Measurements from ENCODE around the gene NTRK3.

Gene NTRK3

DNA sequence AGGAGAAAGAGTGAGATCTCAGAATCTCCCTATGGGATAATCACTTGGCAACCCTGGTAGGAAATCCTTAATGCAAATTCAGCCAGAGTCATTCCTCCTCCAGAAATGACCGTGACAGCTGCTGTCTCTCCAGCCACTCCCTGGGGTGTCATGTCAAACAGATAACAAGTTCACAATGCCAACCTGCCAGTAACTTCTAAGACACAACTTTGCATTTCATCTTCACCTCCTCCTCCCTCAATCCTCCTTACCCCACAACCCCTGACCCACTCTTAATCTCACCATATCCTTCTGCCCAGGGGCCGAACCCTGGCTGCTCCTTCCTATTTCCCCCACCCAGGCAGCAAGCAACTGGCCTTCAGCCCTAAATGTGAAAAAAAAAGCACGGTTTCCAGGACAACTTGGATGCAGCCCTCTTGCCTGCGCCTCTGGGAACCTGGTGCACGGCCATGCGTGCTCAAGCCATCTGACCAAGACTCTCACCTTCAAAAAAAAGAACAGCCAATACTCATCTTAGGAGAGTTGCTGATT, 166.0 kb downstream of the NTRK3 start:
- no peaks in the 10 kb centered on the region for H3K9me3 ChIP-seq (ENCODE audit: control insufficient read depth, insufficient read depth, low read length)
- H3K4me3 ChIP-seq (ENCODE audit: low read length) = no peak overlapping the region
- H3K9me2 ChIP-seq (replicated peaks; ENCODE audit: control insufficient read depth, low read length) = no peaks in the 10 kb centered on the region
- H3K27ac ChIP-seq (ENCODE audit: low read depth, low read length) = no peak overlapping the region
- H3F3A ChIP-seq (ENCODE audit: control insufficient read depth, insufficient read depth) = no peaks in the 10 kb centered on the region
- no peaks in the 10 kb centered on the region for H4K20me1 ChIP-seq (ENCODE audit: control insufficient read depth, insufficient read depth, low read depth, low read length)
- no peaks in the 10 kb centered on the region for H3K4me1 ChIP-seq (ENCODE audit: control insufficient read depth, low read length)
- TF ChIP-seq EZH2phosphoT487 (IDR thresholded peaks at IDR 0.05; ENCODE audit: borderline replicate concordance, low read length) = no peak
- TF ChIP-seq, protein P1, sequence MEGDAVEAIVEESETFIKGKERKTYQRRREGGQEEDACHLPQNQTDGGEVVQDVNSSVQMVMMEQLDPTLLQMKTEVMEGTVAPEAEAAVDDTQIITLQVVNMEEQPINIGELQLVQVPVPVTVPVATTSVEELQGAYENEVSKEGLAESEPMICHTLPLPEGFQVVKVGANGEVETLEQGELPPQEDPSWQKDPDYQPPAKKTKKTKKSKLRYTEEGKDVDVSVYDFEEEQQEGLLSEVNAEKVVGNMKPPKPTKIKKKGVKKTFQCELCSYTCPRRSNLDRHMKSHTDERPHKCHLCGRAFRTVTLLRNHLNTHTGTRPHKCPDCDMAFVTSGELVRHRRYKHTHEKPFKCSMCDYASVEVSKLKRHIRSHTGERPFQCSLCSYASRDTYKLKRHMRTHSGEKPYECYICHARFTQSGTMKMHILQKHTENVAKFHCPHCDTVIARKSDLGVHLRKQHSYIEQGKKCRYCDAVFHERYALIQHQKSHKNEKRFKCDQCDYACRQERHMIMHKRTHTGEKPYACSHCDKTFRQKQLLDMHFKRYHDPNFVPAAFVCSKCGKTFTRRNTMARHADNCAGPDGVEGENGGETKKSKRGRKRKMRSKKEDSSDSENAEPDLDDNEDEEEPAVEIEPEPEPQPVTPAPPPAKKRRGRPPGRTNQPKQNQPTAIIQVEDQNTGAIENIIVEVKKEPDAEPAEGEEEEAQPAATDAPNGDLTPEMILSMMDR (IDR thresholded peaks at IDR 0.05; ENCODE audit: low read depth, low read length, poor library complexity, severe bottlenecking) = no peak
- no peaks in the 10 kb centered on the region for H3K79me2 ChIP-seq (ENCODE audit: control insufficient read depth, low read length)
- no peak overlapping the region for H3K4me2 ChIP-seq (ENCODE audit: low read length)
- H3K36me3 ChIP-seq (ENCODE audit: control insufficient read depth, low read length) = no peaks in the 10 kb centered on the region
- H3K27me3 ChIP-seq (ENCODE audit: control insufficient read depth, low read length) = no peaks in the 10 kb centered on the region

DNA sequence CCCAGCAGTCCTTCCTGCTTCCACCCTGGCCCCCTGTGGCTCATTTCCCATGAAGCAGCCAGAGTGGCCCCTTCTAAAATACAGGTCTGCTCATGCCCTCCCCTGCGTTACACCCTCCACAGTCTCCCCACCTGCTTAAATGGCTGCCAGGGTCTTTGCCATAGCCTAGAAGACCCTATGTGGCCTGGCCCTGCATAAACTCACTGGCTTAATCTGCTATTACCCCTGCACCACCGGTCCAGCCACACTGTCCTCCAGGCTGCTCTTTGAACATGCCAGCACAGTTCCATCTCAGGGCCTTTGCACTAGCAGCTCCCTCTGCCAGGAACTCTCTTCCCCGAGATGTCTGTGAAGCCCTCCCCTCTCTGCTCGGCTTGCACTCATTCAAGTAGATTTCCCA, 166.8 kb downstream of the NTRK3 start:
- no peaks in the 10 kb centered on the region for H3K9me3 ChIP-seq (ENCODE audit: control insufficient read depth, insufficient read depth, low read length)
- H4K20me1 ChIP-seq (ENCODE audit: control insufficient read depth, insufficient read depth, low read depth, low read length) = no peaks in the 10 kb centered on the region
- H3F3A ChIP-seq (ENCODE audit: control insufficient read depth, insufficient read depth) = no peaks in the 10 kb centered on the region
- H3K27me3 ChIP-seq (ENCODE audit: control insufficient read depth, low read length) = no peaks in the 10 kb centered on the region
- no peak overlapping the region for H3K4me2 ChIP-seq (ENCODE audit: low read length)
- no peak overlapping the region for H3K4me3 ChIP-seq (ENCODE audit: low read length)
- H3K36me3 ChIP-seq (ENCODE audit: control insufficient read depth, low read length) = no peaks in the 10 kb centered on the region
- no peaks in the 10 kb centered on the region for H3K4me1 ChIP-seq (ENCODE audit: control insufficient read depth, low read length)
- no peak overlapping the region for H3K27ac ChIP-seq (ENCODE audit: low read depth, low read length)
- H3K9me2 ChIP-seq (replicated peaks; ENCODE audit: control insufficient read depth, low read length) = no peaks in the 10 kb centered on the region
- H3K79me2 ChIP-seq (ENCODE audit: control insufficient read depth, low read length) = no peaks in the 10 kb centered on the region
- no peak for TF ChIP-seq EZH2phosphoT487 (IDR thresholded peaks at IDR 0.05; ENCODE audit: borderline replicate concordance, low read length)
- TF ChIP-seq, protein P1 (IDR thresholded peaks at IDR 0.05; ENCODE audit: low read depth, low read length, poor library complexity, severe bottlenecking) = no peak

DNA sequence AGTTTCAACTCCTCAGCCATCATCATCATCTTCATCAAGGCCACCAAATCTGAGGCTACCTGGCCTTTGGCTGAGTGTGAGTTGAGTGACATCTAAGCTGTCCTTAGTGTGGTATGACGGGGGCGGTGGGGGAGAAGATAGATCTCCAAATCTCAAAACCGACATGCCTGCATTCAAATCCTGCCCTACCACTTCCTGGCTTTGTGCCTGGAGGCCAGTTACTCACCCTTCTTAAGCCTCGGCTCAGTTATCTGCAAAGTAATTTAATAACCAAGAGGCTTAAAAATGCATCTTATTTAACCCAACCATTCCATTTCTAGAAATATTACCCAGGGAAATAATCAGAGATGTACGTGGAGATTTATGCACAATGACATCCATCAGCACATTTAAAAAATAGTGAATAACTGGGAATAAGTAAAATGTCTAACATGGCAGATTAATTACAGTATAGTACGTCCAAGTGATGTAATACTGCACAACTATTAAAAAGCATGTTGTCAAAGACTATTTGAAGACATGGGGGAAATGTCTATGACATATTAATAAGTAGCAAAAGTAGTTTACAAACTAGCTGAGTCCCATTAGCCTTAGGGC, 167.4 kb downstream of the NTRK3 start:
- no peaks in the 10 kb centered on the region for H3K4me1 ChIP-seq (ENCODE audit: control insufficient read depth, low read length)
- H3K36me3 ChIP-seq (ENCODE audit: control insufficient read depth, low read length) = no peaks in the 10 kb centered on the region
- no peaks in the 10 kb centered on the region for H3K9me2 ChIP-seq (replicated peaks; ENCODE audit: control insufficient read depth, low read length)
- TF ChIP-seq, protein P1 (IDR thresholded peaks at IDR 0.05; ENCODE audit: low read depth, low read length, poor library complexity, severe bottlenecking) = no peak
- no peak for TF ChIP-seq EZH2phosphoT487 (IDR thresholded peaks at IDR 0.05; ENCODE audit: borderline replicate concordance, low read length)
- H4K20me1 ChIP-seq (ENCODE audit: control insufficient read depth, insufficient read depth, low read depth, low read length) = no peaks in the 10 kb centered on the region
- H3K79me2 ChIP-seq (ENCODE audit: control insufficient read depth, low read length) = no peaks in the 10 kb centered on the region
- no peak overlapping the region for H3K27ac ChIP-seq (ENCODE audit: low read depth, low read length)
- H3K4me3 ChIP-seq (ENCODE audit: low read length) = no peak overlapping the region
- H3K9me3 ChIP-seq (ENCODE audit: control insufficient read depth, insufficient read depth, low read length) = no peaks in the 10 kb centered on the region
- no peaks in the 10 kb centered on the region for H3F3A ChIP-seq (ENCODE audit: control insufficient read depth, insufficient read depth)
- H3K4me2 ChIP-seq (ENCODE audit: low read length) = no peak overlapping the region
- no peaks in the 10 kb centered on the region for H3K27me3 ChIP-seq (ENCODE audit: control insufficient read depth, low read length)
